AG09309 (cell line): ENCODE results near the gene SUPV3L1.

Experiments
- DNase-seq: peaks from one replicate; pipeline ENCODE4 v3.0.0-alpha.2; 2010; ENCODE audit warnings: low read depth
- H3K4me3 ChIP-seq: 2 replicates; pipeline ENCODE4 v1.5.1; 2011; ENCODE audit warnings: mild to moderate bottlenecking, low read depth, low read length, moderate library complexity; ENCODE audit not compliant: control insufficient read depth
- TF ChIP-seq, protein P1 (sequence below): IDR thresholded peaks from 2 replicates; pipeline ENCODE4 v1.5.1; 2011; ENCODE audit warnings: mild to moderate bottlenecking, low read depth, low read length, inconsistent platforms; ENCODE audit not compliant: insufficient read depth, control insufficient read depth; ENCODE audit errors: missing control alignments

Gene SUPV3L1

DNA sequence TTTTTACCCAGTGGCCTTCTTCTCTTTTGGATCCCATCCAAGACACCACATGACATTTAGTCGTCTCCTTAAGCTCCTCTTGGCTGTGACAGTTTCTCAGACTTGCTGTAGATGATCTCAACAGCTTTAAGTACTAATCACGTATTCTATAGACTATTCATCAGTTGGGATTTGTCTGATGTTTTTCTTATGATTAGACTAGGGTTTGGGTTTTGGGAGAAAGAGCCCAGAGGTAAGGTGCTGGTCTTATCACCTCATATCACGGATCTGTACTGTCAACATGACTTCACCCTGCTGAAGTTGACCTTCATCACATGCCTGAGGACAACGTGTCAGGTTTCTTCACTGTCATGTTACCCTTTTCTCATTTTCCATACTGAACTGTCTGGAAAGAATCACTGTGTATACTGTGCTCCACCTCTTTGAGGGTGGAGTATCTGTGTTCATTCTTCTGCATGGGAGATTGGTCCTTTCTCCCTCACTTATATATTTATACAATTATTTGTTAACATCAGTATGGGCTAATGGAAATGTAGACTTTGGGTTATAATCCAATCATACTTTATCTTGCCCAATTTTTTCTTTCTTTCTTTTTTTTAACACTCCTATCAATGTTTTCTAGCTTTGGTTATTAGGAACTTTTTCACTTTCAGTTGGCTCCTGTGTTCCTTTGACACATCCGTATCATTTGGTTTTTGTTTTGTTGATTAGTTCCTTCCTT, 33.7 kb downstream of the SUPV3L1 start:
- no peak for DNase-seq
- TF ChIP-seq, protein P1, sequence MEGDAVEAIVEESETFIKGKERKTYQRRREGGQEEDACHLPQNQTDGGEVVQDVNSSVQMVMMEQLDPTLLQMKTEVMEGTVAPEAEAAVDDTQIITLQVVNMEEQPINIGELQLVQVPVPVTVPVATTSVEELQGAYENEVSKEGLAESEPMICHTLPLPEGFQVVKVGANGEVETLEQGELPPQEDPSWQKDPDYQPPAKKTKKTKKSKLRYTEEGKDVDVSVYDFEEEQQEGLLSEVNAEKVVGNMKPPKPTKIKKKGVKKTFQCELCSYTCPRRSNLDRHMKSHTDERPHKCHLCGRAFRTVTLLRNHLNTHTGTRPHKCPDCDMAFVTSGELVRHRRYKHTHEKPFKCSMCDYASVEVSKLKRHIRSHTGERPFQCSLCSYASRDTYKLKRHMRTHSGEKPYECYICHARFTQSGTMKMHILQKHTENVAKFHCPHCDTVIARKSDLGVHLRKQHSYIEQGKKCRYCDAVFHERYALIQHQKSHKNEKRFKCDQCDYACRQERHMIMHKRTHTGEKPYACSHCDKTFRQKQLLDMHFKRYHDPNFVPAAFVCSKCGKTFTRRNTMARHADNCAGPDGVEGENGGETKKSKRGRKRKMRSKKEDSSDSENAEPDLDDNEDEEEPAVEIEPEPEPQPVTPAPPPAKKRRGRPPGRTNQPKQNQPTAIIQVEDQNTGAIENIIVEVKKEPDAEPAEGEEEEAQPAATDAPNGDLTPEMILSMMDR = no peak
- H3K4me3 ChIP-seq = no peak overlapping the region

- no peak overlapping the region for H3K4me3 ChIP-seq
- DNase-seq = no peak
- TF ChIP-seq, protein P1 = no peak
These were observed 34.7 kb downstream of the SUPV3L1 start for GRCh38 chr10:69214666-69215131.

GRCh38 chr10:69215405-69216171, 35.6 kb downstream of the SUPV3L1 start:
- TF ChIP-seq, protein P1 = no peak
- DNase-seq = no peak
- no peak overlapping the region for H3K4me3 ChIP-seq

DNA sequence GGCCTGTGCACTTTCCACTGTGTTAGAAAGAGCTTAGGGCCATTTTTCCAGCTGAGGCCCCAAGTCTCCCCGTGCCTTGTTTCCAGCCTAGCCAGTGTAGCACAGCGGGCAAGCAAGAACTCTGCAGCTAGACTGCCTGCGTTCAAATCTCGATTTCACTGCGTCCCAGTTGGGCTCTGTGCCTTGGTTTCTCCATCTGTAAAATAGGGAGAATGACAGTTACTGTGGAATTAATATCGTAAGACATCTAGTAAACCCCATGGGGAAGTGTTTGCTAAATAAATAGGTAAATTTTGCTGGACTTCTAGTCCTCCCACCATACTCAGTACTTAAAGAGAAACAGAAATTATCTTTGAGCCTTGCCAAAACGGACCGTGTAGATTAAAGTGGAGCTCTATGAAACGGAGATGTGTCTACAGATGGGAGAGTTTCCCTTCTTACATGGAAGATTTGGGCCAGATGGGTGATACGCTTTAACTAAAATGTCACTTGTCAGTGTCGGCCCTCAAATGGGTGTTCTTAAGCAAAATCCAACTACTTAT, 36.6 kb downstream of the SUPV3L1 start:
- no peak overlapping the region for H3K4me3 ChIP-seq
- TF ChIP-seq, protein P1 = no peak
- DNase-seq = no peak

GRCh38 chr10:69217119-69217754, 37.2 kb downstream of the SUPV3L1 start:
- TF ChIP-seq, protein P1 = no peak
- DNase-seq = peak; percentile 59

DNA sequence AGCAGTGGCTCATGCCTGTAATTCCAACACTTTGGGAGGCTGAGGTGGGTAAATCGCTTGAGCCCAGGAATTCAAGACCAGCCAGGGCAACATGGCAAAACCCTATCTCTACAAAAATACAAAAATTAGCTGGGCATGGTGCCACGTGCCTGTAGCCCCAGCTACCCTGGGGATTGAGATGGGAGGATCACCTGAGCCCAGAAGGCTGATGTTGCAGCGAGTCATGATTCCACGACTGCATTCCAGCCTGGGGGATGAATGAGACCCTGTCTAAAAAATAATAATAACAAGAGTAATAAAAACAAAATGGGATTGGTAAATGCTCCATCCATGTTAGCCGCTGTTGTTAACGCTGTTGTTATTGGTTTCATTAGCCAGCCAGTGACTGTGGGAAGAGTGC, 38.8 kb downstream of the SUPV3L1 start:
- H3K4me3 ChIP-seq = no peak overlapping the region
- TF ChIP-seq, protein P1 = no peak
- DNase-seq = no peak

More at GRCh38 chr10:69217119-69217754, 37.2 kb downstream of the SUPV3L1 start:
- H3K4me3 ChIP-seq = no peak overlapping the region
